Parathyroid adenoma (tissue), 2 donors: ENCODE data around the gene CEBPG.

Source experiments
- H2AFZ ChIP-seq: fragments of 300-600 bp; sonication (generic); one replicate; pipeline ENCODE4 v1.7.0; 2017; ENCODE audit warnings: antibody characterized with exemption, mild to moderate bottlenecking
- H3K27ac ChIP-seq: fragments of 300-600 bp; sonication (generic); one replicate; pipeline ENCODE4 v1.7.0; 2017
- H3K27me3 ChIP-seq: fragments of 300-600 bp; sonication (generic); one replicate; pipeline ENCODE4 v1.7.0; 2017; ENCODE audit warnings: low read length; ENCODE audit not compliant: control insufficient read depth, insufficient read depth
- H3K36me3 ChIP-seq: fragments of 300-600 bp; sonication (generic); one replicate; pipeline ENCODE4 v1.7.0; 2017; ENCODE audit warnings: low read length; ENCODE audit not compliant: control insufficient read depth, insufficient read depth
- H3K4me1 ChIP-seq: fragments of 300-600 bp; sonication (generic); one replicate; pipeline ENCODE4 v1.7.0; 2017; ENCODE audit warnings: control low read depth
- H3K4me2 ChIP-seq: fragments of 300-600 bp; sonication (generic); one replicate; pipeline ENCODE4 v1.7.0; 2017; ENCODE audit warnings: low read length
- H3K4me3 ChIP-seq: fragments of 300-600 bp; sonication (generic); one replicate; pipeline ENCODE4 v1.7.0; 2017; ENCODE audit warnings: low read depth, low read length
- H3K79me2 ChIP-seq: fragments of 300-600 bp; sonication (generic); one replicate; pipeline ENCODE4 v1.7.0; 2017; ENCODE audit warnings: control low read depth
- H3K9ac ChIP-seq: fragments of 300-600 bp; sonication (generic); one replicate; pipeline ENCODE4 v1.7.0; 2017; ENCODE audit warnings: mild to moderate bottlenecking
- H3K9me3 ChIP-seq: fragments of 300-600 bp; sonication (generic); one replicate; pipeline ENCODE4 v1.7.0; 2017; ENCODE audit warnings: low read length; ENCODE audit not compliant: control insufficient read depth
- TF ChIP-seq, protein P1 (sequence below): fragments of 300-600 bp; sonication (generic); IDR thresholded peaks from one replicate; pipeline ENCODE4 v1.7.0; 2017; ENCODE audit warnings: antibody characterized with exemption, mild to moderate bottlenecking
- donor health status: primary hyperparathyroidism.

Gene CEBPG

GRCh38 chr19:33395561-33396550 lies 22.3 kb downstream of the CEBPG start:
- no peak overlapping the region for H3K9ac ChIP-seq
- no peak overlapping the region for H3K4me2 ChIP-seq
- H3K27ac ChIP-seq, result no peak overlapping the region
- H2AFZ ChIP-seq, result no peak overlapping the region
- H3K79me2 ChIP-seq, result no peaks in the 10 kb centered on the region
- H3K4me3 ChIP-seq, result no peak overlapping the region
- no peaks in the 10 kb centered on the region for H3K36me3 ChIP-seq
- H3K4me1 ChIP-seq, result peaks cover 3% of the 10 kb centered on the region
- H3K9me3 ChIP-seq, result no peaks in the 10 kb centered on the region
- TF ChIP-seq, protein P1, sequence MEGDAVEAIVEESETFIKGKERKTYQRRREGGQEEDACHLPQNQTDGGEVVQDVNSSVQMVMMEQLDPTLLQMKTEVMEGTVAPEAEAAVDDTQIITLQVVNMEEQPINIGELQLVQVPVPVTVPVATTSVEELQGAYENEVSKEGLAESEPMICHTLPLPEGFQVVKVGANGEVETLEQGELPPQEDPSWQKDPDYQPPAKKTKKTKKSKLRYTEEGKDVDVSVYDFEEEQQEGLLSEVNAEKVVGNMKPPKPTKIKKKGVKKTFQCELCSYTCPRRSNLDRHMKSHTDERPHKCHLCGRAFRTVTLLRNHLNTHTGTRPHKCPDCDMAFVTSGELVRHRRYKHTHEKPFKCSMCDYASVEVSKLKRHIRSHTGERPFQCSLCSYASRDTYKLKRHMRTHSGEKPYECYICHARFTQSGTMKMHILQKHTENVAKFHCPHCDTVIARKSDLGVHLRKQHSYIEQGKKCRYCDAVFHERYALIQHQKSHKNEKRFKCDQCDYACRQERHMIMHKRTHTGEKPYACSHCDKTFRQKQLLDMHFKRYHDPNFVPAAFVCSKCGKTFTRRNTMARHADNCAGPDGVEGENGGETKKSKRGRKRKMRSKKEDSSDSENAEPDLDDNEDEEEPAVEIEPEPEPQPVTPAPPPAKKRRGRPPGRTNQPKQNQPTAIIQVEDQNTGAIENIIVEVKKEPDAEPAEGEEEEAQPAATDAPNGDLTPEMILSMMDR, result no peak
- H3K27me3 ChIP-seq, result no peaks in the 10 kb centered on the region

GRCh38 chr19:33396701-33397535 lies 23.4 kb downstream of the CEBPG start:
- no peaks in the 10 kb centered on the region for H3K27me3 ChIP-seq
- no peak overlapping the region for H3K9ac ChIP-seq
- H3K4me1 ChIP-seq, result peaks cover 3% of the 10 kb centered on the region
- H3K36me3 ChIP-seq, result no peaks in the 10 kb centered on the region
- H3K4me2 ChIP-seq, result no peak overlapping the region
- no peak overlapping the region for H2AFZ ChIP-seq
- no peaks in the 10 kb centered on the region for H3K9me3 ChIP-seq
- TF ChIP-seq, protein P1, result no peak
- no peaks in the 10 kb centered on the region for H3K79me2 ChIP-seq
- no peak overlapping the region for H3K27ac ChIP-seq
- no peak overlapping the region for H3K4me3 ChIP-seq

DNA sequence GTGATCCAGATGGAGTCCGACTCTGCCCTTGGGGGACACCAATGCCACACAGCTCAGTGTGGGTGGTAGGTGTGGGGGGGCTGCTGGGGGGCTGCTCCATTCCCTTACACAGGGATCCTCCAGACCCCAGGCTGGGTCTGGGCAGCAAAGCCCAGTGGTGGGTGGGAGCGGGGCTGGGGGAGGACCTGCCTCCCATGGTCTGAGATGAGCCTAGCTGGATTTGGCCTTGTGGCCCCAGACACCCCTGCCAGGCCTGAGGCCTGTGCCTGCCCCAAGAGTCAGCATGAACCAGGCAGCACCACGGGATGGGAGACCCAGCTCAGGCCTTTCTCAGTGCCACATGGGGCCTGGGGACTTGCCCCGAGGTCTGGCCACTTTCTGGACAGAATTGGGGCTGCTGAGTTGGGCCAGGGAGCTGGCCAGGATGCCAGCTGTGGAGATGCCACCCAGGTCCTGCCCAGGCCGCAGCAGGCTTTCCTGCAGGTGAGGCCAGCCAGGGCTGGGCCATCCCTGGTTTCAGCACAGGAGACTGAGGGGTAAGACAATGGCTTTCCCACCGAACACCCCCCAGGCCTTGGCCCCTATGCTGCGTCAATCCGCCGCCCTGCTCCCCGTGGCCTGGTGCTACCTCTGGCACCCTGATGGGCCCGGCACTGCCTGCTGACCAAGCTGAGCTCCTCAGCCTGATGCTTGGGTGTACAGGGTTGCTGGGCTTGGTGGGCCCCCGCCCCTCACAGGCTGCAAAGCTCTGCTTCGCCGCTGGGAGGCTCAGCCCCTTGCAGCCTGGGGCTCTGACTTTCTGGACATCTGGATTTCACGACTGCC lies 24.2 kb downstream of the CEBPG start:
- no peak overlapping the region for H3K27ac ChIP-seq
- no peak overlapping the region for H3K4me2 ChIP-seq
- H3K36me3 ChIP-seq, result no peaks in the 10 kb centered on the region
- no peak overlapping the region for H2AFZ ChIP-seq
- no peaks in the 10 kb centered on the region for H3K9me3 ChIP-seq
- peaks cover under 1% of the 10 kb centered on the region for H3K4me1 ChIP-seq
- no peaks in the 10 kb centered on the region for H3K27me3 ChIP-seq
- H3K79me2 ChIP-seq, result no peaks in the 10 kb centered on the region
- H3K4me3 ChIP-seq, result no peak overlapping the region
- no peak overlapping the region for H3K9ac ChIP-seq
- TF ChIP-seq, protein P1, result no peak

DNA sequence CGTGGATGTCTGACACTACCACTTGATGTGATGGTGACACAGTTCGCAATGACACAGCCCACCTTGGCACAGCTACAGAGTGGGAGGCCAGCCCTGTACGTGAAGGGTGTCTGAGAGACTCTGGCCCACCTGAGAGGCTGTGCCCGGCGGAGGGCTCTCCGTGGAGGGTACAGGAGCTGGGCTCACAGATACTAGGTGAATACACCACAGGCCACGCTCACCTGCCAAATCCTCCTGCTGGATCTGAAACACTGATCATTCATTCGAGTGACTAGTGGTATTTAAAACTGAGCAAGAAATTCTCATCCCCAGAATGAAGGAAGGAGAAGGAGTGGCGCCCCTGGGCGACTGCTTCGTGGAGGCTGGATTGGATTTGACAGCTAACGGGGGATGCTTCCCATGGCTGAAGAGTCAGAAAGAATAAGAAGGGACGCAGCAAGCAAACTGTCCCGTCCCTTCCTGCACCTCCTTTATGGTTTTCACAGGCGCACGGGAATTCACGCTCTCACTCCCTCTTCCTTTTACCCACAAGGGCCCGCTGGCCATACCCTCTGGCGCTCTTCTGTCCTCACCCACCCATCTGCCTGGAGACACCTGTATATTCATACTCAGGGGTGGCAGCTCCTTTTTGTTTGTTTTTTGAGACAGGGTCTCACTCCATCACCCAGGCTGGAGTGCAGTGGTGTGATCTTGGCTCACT lies 25.0 kb downstream of the CEBPG start:
- Histone ChIP-seq H3K27me3 (no peaks in the 10 kb centered on the region), H2AFZ (no peak overlapping the region), H3K9me3 (no peaks in the 10 kb centered on the region), H3K9ac (no peak overlapping the region), H3K4me1 (no peaks in the 10 kb centered on the region), H3K4me3 (no peak overlapping the region), H3K27ac (no peak overlapping the region), H3K4me2 (no peak overlapping the region), H3K79me2 (no peaks in the 10 kb centered on the region), H3K36me3 (no peaks in the 10 kb centered on the region)
- TF ChIP-seq, protein P1, result no peak
